K562 (cell line): ENCODE measurements around the gene RPL7A. TPM values are rescaled to one million over a fixed set of nuclear protein-coding genes. Genes with fewer than 3 reads are reported as not detected.

Source experiments
- BMI1 ChIP-seq: fragments of 150-350 bp; IDR thresholded peaks from 2 replicates; pipeline ENCODE4 v1.6.1; 2014; ENCODE audit warnings: low read length
- CHCHD3 ChIP-seq: fragments of 250-450 bp; sonication (Bioruptor Pico); IDR thresholded peaks from 2 replicates; pipeline ENCODE4 v2.1.2; 2022; ENCODE audit warnings: mild to moderate bottlenecking
- HDAC2 ChIP-seq: fragments of 450-650 bp; IDR thresholded peaks from 2 replicates; pipeline ENCODE4 v1.6.1; 2016; ENCODE audit warnings: mild to moderate bottlenecking
- RBBP5 ChIP-seq: fragments of 200-600 bp; sonication (generic); IDR thresholded peaks from 2 replicates; pipeline ENCODE4 v1.6.1; 2012; ENCODE audit warnings: borderline replicate concordance, mild to moderate bottlenecking, low read length, control low read depth, inconsistent platforms; ENCODE audit not compliant: insufficient read depth, poor library complexity, severe bottlenecking
- SMAD4 ChIP-seq: fragments of 250-450 bp; sonication (Bioruptor Pico); conservative IDR thresholded peaks from 2 replicates; pipeline ENCODE4 v1.8.0; 2021; ENCODE audit warnings: inconsistent platforms, mild to moderate bottlenecking, moderate library complexity
- ZNF174 ChIP-seq: fragments of 250-450 bp; sonication (Bioruptor Pico); IDR thresholded peaks from 2 replicates; pipeline ENCODE4 v1.4.0; 2020; ENCODE audit warnings: mild to moderate bottlenecking
- ZNF347 ChIP-seq: fragments of 450-650 bp; formaldehyde crosslinking; IDR thresholded peaks from 2 replicates; pipeline ENCODE4 v1.4.0; 2020; ENCODE audit warnings: low read depth, mild to moderate bottlenecking, moderate library complexity
- polyA plus RNA-seq, 8 experiments: library from polyadenylated mRNA; depleted of rRNA in 4 of 8; stranded (reverse) in 5 of 8; unstranded in 3 of 8; fragments of >200 nt; fragmentation: Nextera tagmentation in 2 of 8; fragmentation: Illumina TruSeq in 1 of 8; extraction: Ambion mirVana in 2 of 8; extraction: Trizol in 1 of 8; gene quantifications; 2 replicates each; pipeline versions ENCODE4 v1.2.1 to v1.2.3, GENCODE V29; 2011 to 2014; ENCODE audit warnings: inconsistent platforms in 1 of 8, missing spikeins in 1 of 8
- total RNA-seq, 7 experiments: library from RNA; depleted of rRNA in 6 of 7; stranded (reverse); fragments of >200 nt in 6 of 7; fragmentation: Illumina TruSeq in 2 of 7; extraction: Trizol in 2 of 7; gene quantifications; 2 replicates each; pipeline versions ENCODE4 v1.2.1 to v1.2.3, GENCODE V29; 2011 to 2021; ENCODE audit warnings: low replicate concordance in 1 of 7
- TF ChIP-seq, protein P1 (sequence below), 2 experiments: fragments of 450-650 bp; IDR thresholded peaks; 2 replicates each; pipeline ENCODE4 v1.6.1; 2016; ENCODE audit warnings: mild to moderate bottlenecking in 2 of 2, borderline replicate concordance in 1 of 2, low read depth in 1 of 2, moderate library complexity in 1 of 2
- TF ChIP-seq, protein P2 (sequence below): sonication (generic); formaldehyde crosslinking; IDR thresholded peaks from 2 replicates; pipeline ENCODE4 v1.8.1; 2023; ENCODE audit warnings: missing genetic modification reagents, mild to moderate bottlenecking, borderline replicate concordance
- TF ChIP-seq, protein P3 (sequence below): fragments of 450-650 bp; IDR thresholded peaks from 2 replicates; pipeline ENCODE4 v1.6.1; 2016; ENCODE audit warnings: mild to moderate bottlenecking

Gene RPL7A
- total and polyA plus RNA-seq, 9 of the 15 experiments (the other 6 are each of a cell fraction or from before 2014, with no cell fraction given), result 1,935 to 3,760 (median 2,652) TPM

DNA sequence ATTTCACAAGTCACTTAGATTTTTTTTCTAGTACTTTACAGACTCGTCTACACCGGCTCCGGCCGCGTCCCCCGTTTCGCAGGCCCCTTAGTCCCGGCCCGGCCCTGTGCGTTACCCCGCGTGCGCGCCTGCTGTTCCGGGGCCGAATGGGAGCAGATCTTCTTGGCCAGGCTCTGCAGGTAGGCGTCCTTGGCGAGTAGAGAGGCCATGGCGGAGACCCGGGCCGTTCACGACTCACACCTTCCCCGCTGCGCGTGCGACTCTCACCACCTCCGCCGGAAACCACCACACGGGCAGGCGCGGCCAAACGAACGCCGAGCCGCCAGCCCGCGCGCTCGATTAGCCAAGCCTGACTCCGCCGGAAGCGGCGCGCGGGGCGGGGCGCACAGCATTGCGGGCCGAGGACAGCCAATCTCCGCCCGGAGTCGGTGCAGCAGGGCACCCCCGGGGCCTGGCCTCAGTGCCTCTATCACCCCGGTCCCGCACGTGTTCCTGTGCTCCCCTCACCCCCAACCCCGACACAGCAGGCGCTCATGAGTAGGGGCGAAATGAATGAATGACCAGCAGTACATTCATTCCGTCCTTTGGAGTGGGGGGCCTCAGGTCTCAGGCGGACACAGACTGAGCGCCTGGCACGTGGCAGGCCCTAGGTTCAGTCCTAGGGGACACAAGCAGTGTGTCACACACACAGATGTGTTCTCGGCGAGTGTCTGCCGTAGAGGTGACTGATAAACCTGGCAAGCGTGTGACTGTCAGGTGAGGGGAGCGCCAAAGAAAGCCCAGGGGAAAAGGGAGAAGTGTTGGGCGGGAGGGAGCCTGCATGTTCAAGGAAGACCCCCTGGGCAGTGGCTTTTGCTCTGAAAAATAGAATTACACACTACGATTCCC is 11.8 kb upstream of the RPL7A start, which contains the start of gene SURF6 (continued):
- TF ChIP-seq, protein P1, sequence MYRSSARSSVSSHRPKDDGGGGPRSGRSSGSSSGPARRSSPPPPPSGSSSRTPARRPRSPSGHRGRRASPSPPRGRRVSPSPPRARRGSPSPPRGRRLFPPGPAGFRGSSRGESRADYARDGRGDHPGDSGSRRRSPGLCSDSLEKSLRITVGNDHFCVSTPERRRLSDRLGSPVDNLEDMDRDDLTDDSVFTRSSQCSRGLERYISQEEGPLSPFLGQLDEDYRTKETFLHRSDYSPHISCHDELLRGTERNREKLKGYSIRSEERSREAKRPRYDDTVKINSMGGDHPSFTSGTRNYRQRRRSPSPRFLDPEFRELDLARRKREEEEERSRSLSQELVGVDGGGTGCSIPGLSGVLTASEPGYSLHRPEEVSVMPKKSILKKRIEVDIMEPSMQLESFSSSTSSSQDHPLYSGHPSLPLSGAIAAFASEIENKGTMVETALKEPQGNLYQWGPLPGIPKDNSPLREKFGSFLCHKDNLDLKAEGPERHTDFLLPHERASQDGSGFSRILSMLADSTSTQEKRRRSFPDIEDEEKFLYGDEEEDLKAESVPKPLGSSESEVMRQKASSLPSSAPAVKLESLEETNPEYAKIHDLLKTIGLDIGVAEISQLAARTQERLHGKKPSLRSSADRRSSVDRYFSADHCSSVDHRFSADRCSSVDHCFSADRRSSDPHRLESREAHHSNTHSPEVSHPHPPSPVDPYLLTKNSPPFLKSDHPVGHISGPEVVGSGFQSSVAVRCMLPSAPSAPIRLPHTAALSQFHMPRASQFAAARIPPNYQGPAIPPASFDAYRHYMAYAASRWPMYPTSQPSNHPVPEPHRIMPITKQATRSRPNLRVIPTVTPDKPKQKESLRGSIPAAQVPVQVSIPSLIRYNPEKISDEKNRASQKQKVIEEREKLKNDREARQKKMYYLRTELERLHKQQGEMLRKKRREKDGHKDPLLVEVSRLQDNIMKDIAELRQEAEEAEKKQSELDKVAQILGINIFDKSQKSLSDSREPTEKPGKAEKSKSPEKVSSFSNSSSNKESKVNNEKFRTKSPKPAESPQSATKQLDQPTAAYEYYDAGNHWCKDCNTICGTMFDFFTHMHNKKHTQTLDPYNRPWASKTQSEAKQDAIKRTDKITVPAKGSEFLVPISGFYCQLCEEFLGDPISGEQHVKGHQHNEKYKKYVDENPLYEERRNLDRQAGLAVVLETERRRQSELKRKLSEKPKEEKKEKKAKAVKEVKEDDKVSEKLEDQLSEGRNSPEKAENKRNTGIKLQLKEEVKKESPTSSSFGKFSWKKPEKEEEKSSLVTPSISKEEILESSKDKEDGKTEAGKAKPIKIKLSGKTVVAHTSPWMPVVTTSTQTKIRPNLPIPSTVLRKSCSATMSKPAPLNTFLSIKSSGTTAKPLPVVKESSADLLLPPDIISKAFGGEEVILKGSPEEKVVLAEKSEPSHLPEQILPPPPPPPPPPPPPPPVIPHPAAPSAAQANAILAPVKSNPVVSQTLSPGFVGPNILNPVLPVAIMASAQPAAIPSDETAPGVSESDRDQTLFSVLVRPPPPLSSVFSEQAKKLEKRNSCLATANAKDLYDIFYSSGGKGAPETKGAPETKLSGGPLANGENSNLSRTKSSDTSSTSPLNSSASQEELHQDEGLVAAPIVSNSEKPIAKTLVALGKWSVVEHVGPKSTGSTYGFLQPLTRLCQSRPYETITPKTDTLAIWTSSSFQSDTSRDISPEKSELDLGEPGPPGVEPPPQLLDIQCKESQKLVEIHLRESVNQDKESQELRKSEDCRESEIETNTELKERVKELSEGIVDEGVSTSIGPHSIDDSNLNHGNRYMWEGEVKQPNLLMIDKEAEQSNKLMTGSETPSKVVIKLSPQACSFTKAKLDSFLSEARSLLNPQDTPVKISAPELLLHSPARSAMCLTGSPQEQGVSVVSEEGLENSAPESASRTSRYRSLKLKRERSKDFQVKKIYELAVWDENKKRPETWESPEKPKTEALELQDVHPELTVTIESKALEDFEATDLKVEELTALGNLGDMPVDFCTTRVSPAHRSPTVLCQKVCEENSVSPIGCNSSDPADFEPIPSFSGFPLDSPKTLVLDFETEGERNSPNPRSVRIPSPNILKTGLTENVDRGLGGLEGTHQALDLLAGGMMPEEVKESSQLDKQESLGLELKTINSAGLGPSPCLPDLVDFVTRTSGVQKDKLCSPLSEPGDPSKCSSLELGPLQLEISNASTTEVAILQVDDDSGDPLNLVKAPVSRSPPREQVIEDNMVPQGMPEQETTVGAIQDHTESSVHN (IDR thresholded peaks at IDR 0.05; ENCODE audit: borderline replicate concordance in 1 of 2, low read depth in 1 of 2), result no peak
- peak; percentile 36; the same call in 1 of the 2 replicates for TF ChIP-seq HDAC2
- no peak for TF ChIP-seq ZNF347 (CRISPR knock-in tag)
- TF ChIP-seq, protein P2, sequence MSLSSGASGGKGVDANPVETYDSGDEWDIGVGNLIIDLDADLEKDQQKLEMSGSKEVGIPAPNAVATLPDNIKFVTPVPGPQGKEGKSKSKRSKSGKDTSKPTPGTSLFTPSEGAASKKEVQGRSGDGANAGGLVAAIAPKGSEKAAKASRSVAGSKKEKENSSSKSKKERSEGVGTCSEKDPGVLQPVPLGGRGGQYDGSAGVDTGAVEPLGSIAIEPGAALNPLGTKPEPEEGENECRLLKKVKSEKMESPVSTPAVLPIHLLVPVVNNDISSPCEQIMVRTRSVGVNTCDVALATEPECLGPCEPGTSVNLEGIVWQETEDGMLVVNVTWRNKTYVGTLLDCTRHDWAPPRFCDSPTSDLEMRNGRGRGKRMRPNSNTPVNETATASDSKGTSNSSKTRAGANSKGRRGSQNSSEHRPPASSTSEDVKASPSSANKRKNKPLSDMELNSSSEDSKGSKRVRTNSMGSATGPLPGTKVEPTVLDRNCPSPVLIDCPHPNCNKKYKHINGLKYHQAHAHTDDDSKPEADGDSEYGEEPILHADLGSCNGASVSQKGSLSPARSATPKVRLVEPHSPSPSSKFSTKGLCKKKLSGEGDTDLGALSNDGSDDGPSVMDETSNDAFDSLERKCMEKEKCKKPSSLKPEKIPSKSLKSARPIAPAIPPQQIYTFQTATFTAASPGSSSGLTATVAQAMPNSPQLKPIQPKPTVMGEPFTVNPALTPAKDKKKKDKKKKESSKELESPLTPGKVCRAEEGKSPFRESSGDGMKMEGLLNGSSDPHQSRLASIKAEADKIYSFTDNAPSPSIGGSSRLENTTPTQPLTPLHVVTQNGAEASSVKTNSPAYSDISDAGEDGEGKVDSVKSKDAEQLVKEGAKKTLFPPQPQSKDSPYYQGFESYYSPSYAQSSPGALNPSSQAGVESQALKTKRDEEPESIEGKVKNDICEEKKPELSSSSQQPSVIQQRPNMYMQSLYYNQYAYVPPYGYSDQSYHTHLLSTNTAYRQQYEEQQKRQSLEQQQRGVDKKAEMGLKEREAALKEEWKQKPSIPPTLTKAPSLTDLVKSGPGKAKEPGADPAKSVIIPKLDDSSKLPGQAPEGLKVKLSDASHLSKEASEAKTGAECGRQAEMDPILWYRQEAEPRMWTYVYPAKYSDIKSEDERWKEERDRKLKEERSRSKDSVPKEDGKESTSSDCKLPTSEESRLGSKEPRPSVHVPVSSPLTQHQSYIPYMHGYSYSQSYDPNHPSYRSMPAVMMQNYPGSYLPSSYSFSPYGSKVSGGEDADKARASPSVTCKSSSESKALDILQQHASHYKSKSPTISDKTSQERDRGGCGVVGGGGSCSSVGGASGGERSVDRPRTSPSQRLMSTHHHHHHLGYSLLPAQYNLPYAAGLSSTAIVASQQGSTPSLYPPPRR, result no peak; the same call in 1 of the 2 replicates
- TF ChIP-seq BMI1, result no peak
- TF ChIP-seq ZNF174, result 0 out of 2 replicates have a peak, but pooled peaks have one; percentile 65
- TF ChIP-seq, protein P3, sequence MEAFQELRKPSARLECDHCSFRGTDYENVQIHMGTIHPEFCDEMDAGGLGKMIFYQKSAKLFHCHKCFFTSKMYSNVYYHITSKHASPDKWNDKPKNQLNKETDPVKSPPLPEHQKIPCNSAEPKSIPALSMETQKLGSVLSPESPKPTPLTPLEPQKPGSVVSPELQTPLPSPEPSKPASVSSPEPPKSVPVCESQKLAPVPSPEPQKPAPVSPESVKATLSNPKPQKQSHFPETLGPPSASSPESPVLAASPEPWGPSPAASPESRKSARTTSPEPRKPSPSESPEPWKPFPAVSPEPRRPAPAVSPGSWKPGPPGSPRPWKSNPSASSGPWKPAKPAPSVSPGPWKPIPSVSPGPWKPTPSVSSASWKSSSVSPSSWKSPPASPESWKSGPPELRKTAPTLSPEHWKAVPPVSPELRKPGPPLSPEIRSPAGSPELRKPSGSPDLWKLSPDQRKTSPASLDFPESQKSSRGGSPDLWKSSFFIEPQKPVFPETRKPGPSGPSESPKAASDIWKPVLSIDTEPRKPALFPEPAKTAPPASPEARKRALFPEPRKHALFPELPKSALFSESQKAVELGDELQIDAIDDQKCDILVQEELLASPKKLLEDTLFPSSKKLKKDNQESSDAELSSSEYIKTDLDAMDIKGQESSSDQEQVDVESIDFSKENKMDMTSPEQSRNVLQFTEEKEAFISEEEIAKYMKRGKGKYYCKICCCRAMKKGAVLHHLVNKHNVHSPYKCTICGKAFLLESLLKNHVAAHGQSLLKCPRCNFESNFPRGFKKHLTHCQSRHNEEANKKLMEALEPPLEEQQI, result no peak
- TF ChIP-seq SMAD4 (CRISPR knock-in tag), result 0 out of 2 replicates have a peak, but pooled peaks have one; percentile 19
- peak; percentile 93 for TF ChIP-seq RBBP5
- no peak for TF ChIP-seq CHCHD3 (CRISPR knock-in tag)
